GM12865 (cell line): ENCODE results near the gene CDH20.

Experiments used
- DNase-seq: peaks from one replicate; pipeline ENCODE4 v3.0.0; 2010; ENCODE audit warnings: low read depth
- H3K4me3 ChIP-seq: 2 replicates; pipeline ENCODE4 v1.5.1; 2011; ENCODE audit warnings: mild to moderate bottlenecking, low read depth, low read length, control low read depth
- CTCF ChIP-seq: IDR thresholded peaks from 2 replicates; pipeline ENCODE4 v1.5.1; 2011; ENCODE audit warnings: low read length, control low read depth, low read depth, inconsistent platforms; ENCODE audit not compliant: insufficient read depth; ENCODE audit errors: missing control alignments

The CDH20 gene

DNA sequence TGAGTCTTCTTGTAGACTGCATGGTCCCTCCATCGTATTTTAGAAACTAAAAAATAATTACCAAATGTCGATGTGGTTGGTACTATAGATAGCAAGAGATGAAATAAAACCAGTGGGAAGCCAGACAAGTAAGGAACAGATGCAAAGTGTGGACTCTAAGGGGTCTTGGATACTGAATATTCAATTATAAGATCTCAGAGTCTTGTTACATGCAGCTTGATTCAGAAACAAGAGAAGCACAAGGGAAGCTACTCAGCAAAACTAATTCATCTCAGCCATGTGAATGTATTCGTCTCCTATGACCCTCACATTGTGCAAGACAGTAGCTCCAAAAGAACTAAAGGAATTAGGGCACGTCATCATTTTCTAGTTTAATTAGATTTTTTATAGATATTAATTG, 80.9 kb downstream of the CDH20 start:
- DNase-seq, result no peak
- no peak overlapping the region for H3K4me3 ChIP-seq
- no peak for TF ChIP-seq CTCF

DNA sequence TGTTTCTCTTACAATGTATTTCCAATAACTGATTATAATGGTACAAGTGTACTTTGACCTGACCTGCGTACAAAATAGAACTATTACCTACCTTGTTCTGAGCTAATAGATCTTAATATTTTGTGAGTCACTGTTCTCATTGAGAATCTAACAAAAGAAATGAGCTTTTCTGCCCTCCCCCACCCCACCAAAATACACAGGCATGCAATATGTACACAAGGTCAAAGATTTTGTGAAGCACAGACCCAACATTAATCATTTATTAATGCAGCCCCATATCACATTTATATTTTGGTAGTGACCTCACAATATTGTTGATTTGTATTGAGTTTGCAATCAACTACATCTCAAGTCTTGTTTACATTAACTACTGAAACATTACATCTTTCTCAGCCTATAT, 86.5 kb downstream of the CDH20 start:
- no peak for DNase-seq
- TF ChIP-seq CTCF, result no peak
- H3K4me3 ChIP-seq, result no peak overlapping the region

- no peak for TF ChIP-seq CTCF
- no peak for DNase-seq
- no peak overlapping the region for H3K4me3 ChIP-seq
Observed at GRCh38 chr18:61420218-61420885, 87.1 kb downstream of the CDH20 start.

DNA sequence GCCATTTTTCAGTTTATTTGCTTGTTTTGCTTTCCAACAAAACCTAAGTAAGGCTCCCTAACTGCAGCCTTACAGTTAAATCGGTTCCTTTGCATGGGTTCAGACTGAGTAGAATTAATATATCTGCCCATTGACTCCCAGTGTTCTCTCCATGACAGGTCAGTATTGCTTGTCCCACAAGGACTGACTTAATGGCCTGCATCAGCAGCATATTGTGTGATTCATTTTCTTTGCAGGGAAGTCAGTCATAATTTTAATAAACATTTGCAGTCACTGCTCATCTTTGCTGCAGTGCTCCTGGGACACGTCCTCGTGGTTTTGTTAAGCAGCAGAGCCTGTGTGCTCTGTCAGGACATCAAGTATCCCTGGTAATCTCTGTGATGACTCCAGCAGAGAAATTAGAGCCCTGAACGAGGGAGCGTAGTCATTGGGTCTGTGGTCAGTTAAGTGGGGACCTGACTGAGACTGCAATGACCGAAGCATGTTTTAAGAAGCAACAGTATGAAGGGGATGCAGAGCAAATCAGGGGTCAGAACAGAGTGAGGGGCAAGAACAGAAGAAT, 93.3 kb downstream of the CDH20 start:
- no peak for TF ChIP-seq CTCF
- H3K4me3 ChIP-seq, result no peak overlapping the region
- no peak for DNase-seq

GRCh38 chr18:61428266-61428665, 95.0 kb downstream of the CDH20 start:
- H3K4me3 ChIP-seq, result no peak overlapping the region
- no peak for DNase-seq
- no peak for TF ChIP-seq CTCF

GRCh38 chr18:61432590-61432989, 99.4 kb downstream of the CDH20 start:
- no peak for TF ChIP-seq CTCF
- H3K4me3 ChIP-seq, result no peak overlapping the region
- DNase-seq, result no peak
